NB4 (cell line): ENCODE measurements around the gene CCDC149.
A peak's percentile ranks its signal among the peaks of the same experiment; 100 is the strongest.

Source experiments
- DNase-seq: peaks from one replicate; pipeline ENCODE4 v3.0.0; 2010; ENCODE audit warnings: low read depth
- H3K4me3 ChIP-seq: one replicate; pipeline ENCODE4 v1.5.1; 2011; ENCODE audit warnings: mild to moderate bottlenecking, low read depth, low read length, moderate library complexity
- CTCF ChIP-seq: IDR thresholded peaks from one replicate; pipeline ENCODE4 v1.5.1; 2012; ENCODE audit warnings: low read depth, low read length
- MYC ChIP-seq: IDR thresholded peaks from 2 replicates; pipeline ENCODE4 v1.6.1; 2011; ENCODE audit warnings: low read depth, low read length
- POLR2A ChIP-seq: IDR thresholded peaks from 2 replicates; pipeline ENCODE4 v1.6.1; 2011; ENCODE audit warnings: mild to moderate bottlenecking; ENCODE audit not compliant: insufficient read length; ENCODE audit errors: extremely low read depth
- TF ChIP-seq, protein P1 (sequence below): IDR thresholded peaks from 2 replicates; pipeline ENCODE4 v1.6.1; 2011; ENCODE audit warnings: low read depth, low read length

The CCDC149 gene

DNA sequence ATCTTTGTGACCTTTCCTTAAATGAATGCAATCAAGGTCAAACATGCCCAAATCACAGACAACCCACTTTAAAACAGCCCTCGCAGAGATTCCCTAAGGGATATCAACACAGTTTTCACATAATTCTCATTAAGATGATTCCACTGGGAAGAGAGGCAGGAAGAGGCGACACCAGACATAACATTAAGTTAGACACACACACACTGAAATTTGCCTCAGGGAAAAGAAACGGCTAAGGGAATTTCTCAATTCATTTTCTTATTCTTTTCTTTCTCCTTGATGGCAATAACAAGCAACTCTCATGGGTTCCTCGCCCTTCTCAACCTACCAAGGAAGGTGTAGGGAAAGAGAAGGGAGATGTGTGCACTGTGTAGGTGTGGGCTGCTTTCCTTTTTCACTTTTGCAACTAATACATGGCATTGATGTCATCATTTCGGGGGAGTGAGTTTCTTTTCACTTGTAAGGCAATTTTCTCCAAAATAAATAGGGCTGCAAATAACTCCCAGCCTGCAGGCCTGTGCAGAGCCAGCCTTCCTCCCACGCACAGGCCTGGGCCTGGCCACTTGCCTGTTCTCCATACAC lies 76.1 kb downstream of the CCDC149 start:
- H3K4me3 ChIP-seq, result no peak overlapping the region
- TF ChIP-seq CTCF (no peak), MYC (no peak), POLR2A (no peak)
- TF ChIP-seq, protein P1, sequence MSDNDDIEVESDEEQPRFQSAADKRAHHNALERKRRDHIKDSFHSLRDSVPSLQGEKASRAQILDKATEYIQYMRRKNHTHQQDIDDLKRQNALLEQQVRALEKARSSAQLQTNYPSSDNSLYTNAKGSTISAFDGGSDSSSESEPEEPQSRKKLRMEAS, result no peak
- DNase-seq, result no peak

- TF ChIP-seq, protein P1, result no peak
- TF ChIP-seq CTCF (no peak), MYC (no peak), POLR2A (no peak)
- H3K4me3 ChIP-seq, result no peak overlapping the region
- DNase-seq, result no peak
These were observed 77.1 kb downstream of the CCDC149 start for GRCh38 chr4:24835696-24836095.

- no peak overlapping the region for H3K4me3 ChIP-seq
- no peak for TF ChIP-seq CTCF
- no peak for TF ChIP-seq POLR2A
- TF ChIP-seq, protein P1, result no peak
- no peak for TF ChIP-seq MYC
These were observed 81.2 kb downstream of the CCDC149 start for GRCh38 chr4:24831637-24832036.

GRCh38 chr4:24824720-24825119 lies 88.1 kb downstream of the CCDC149 start:
- DNase-seq, result no peak
- no peak for TF ChIP-seq POLR2A
- TF ChIP-seq, protein P1, result no peak
- TF ChIP-seq MYC, result no peak
- TF ChIP-seq CTCF, result no peak
- no peak overlapping the region for H3K4me3 ChIP-seq

More at GRCh38 chr4:24831637-24832036, 81.2 kb downstream of the CCDC149 start:
- no peak for DNase-seq

- no peak overlapping the region for H3K4me3 ChIP-seq
- TF ChIP-seq POLR2A (no peak), MYC (no peak), CTCF (no peak)
- TF ChIP-seq, protein P1, result no peak
- DNase-seq, result no peak
These were observed 92.3 kb downstream of the CCDC149 start for GRCh38 chr4:24820541-24820940.

DNA sequence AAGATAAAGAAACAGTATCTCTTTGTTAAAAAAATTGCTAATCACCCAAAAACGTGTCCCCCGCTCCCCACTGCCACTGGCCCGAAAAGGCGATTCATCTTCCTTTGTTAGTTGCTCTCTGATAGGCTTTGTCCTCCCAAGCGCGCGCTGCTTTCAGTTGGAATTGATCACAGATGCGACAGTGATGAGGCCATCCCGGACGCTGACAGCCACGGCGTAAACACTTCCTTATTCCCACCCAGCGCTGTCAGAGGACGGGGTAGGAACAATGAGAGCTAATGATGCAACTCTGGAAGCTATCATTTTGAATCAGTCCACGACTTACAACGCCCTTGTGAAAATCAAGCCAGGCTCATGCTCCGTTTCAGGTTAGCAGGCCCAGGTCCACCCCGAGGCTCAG lies 96.0 kb downstream of the CCDC149 start:
- peak; percentile 47 for DNase-seq
- no peak overlapping the region for H3K4me3 ChIP-seq
- no peak for TF ChIP-seq CTCF
- TF ChIP-seq MYC, result no peak
- TF ChIP-seq, protein P1, result no peak
- TF ChIP-seq POLR2A, result no peak
